ENCODE data around the gene OSBPL10.

- no peak for TF ChIP-seq CTCF (conservative IDR thresholded peaks at IDR 0.05; ENCODE audit: low read length)
- TF ChIP-seq EZH2phosphoT487 (IDR thresholded peaks at IDR 0.05; ENCODE audit: borderline replicate concordance, low read depth, low read length): no peak
Measured at GRCh38 chr3:31900583-31900982, 80.5 kb downstream of the OSBPL10 start.
